PFSK-1 (cell line): ENCODE measurements around the gene MSLN.

ENCODE experiments used
- FOXP2 ChIP-seq: optimal IDR thresholded peaks from 2 replicates; pipeline ENCODE3; 2011; ENCODE audit warnings: borderline replicate concordance, control low read depth, inconsistent platforms; ENCODE audit not compliant: insufficient read depth; ENCODE audit errors: extremely low read length, extremely low read depth
- POLR2AphosphoS5 ChIP-seq: IDR thresholded peaks from 2 replicates; pipeline ENCODE4 v1.6.1; 2012; ENCODE audit warnings: low read depth, mild to moderate bottlenecking, control low read depth, low read length, moderate library complexity
- SIN3A ChIP-seq: IDR thresholded peaks from 2 replicates; pipeline ENCODE4 v1.6.1; 2012; ENCODE audit warnings: mild to moderate bottlenecking, low read length, moderate library complexity, borderline replicate concordance; ENCODE audit not compliant: insufficient read depth
- TAF1 ChIP-seq: IDR thresholded peaks from 2 replicates; pipeline ENCODE4 v1.6.1; 2012; ENCODE audit warnings: low read length, control low read depth, borderline replicate concordance; ENCODE audit not compliant: insufficient read depth
- TF ChIP-seq, protein P1 (sequence below), 2 experiments: IDR thresholded peaks; 2 replicates each; pipeline versions ENCODE4 v1.6.1 to v1.8.0; 2011 to 2012; ENCODE audit warnings: low read depth in 2 of 2, low read length in 2 of 2, control low read depth in 1 of 2, inconsistent platforms in 1 of 2, mild to moderate bottlenecking in 1 of 2, moderate library complexity in 1 of 2; ENCODE audit not compliant: insufficient read depth in 1 of 2

MSLN gene

DNA sequence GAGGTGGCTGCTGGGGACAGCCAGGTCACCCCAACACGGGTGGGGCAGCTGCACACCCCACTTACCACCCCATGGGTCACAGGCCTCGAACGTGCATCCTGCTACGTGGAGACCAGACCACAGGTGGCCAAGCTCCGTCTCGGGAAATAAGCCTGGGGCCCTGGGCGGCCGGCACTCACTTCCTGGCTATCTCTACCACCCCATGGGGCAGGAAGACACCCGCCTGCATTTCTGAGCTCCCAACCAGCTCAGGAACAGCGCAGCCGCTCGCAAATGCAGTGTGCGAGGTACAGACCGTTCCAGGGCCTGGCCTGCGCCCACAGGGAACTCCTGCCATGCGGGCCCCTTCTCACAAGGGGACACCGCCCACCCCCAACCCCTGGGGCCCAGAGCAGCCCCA lies 44.9 kb downstream of the MSLN start:
- TF ChIP-seq FOXP2: no peak
- TF ChIP-seq POLR2AphosphoS5: no peak
- no peak for TF ChIP-seq SIN3A
- TF ChIP-seq, protein P1, sequence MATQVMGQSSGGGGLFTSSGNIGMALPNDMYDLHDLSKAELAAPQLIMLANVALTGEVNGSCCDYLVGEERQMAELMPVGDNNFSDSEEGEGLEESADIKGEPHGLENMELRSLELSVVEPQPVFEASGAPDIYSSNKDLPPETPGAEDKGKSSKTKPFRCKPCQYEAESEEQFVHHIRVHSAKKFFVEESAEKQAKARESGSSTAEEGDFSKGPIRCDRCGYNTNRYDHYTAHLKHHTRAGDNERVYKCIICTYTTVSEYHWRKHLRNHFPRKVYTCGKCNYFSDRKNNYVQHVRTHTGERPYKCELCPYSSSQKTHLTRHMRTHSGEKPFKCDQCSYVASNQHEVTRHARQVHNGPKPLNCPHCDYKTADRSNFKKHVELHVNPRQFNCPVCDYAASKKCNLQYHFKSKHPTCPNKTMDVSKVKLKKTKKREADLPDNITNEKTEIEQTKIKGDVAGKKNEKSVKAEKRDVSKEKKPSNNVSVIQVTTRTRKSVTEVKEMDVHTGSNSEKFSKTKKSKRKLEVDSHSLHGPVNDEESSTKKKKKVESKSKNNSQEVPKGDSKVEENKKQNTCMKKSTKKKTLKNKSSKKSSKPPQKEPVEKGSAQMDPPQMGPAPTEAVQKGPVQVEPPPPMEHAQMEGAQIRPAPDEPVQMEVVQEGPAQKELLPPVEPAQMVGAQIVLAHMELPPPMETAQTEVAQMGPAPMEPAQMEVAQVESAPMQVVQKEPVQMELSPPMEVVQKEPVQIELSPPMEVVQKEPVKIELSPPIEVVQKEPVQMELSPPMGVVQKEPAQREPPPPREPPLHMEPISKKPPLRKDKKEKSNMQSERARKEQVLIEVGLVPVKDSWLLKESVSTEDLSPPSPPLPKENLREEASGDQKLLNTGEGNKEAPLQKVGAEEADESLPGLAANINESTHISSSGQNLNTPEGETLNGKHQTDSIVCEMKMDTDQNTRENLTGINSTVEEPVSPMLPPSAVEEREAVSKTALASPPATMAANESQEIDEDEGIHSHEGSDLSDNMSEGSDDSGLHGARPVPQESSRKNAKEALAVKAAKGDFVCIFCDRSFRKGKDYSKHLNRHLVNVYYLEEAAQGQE (IDR thresholded peaks at IDR 0.05; ENCODE audit: insufficient read depth in 1 of 2, low read depth in 2 of 2, low read length in 2 of 2): no peak
- TF ChIP-seq TAF1: no peak

DNA sequence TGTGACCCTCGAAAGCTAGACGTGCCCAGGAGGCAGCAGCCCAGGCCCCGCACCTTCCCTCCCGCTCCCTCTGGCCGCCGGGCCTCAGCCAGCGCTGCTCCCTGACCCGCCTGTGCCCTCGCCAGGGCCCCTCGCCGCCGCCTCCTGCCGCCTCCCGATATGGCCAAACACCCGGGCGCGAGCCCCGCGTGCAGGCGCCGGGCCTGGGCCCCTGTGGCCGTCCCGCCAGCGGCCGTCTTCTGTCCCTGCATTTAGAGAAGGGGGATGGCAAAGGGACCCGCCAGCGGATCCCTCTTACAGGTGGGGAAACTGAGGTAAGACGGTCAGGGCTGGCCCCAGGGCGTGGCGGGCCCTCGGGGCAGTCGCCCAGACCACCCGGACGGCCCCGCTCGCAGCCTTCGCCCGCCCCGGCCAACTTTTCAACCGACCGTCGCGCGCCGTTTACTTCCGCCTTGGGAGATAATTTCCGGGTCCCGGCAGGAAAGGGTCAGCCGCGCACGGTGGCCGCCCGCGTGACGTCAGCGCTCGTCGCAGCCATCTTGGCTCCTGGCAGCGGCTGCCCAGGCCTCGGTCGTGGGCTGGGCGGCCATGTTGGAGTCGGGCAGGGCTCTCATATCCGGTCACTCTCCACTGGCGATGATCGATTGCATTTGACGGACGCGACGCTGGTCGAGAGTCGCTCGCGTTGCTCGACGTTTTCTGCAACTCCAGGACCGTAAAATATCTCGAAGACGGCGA lies 47.0 kb downstream of the MSLN start:
- TF ChIP-seq FOXP2 (peak; percentile 85), TAF1 (no peak), POLR2AphosphoS5 (peak; percentile 54), SIN3A (no peak)
- TF ChIP-seq, protein P1 (IDR thresholded peaks at IDR 0.05; ENCODE audit: insufficient read depth in 1 of 2, low read depth in 2 of 2, low read length in 2 of 2): no peak

DNA sequence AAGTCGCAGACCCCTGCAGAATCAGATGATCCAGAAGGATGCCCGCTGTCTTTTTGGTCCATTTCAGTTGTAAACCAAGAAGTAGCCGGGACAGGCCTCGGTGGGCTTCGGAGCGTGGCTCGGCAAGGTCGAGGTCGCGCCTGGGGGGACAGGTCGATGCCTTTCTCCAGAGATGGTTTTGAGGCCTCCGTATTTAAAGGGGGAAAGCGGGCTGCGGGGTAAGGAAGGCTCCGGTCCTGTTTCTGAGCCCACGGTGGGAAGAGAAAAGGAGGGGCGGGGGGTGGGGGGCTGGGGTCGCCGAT lies 47.5 kb downstream of the MSLN start:
- TF ChIP-seq SIN3A (no peak), POLR2AphosphoS5 (no peak), TAF1 (no peak), FOXP2 (no peak)
- TF ChIP-seq, protein P1 (IDR thresholded peaks at IDR 0.05; ENCODE audit: insufficient read depth in 1 of 2, low read depth in 2 of 2, low read length in 2 of 2): no peak

DNA sequence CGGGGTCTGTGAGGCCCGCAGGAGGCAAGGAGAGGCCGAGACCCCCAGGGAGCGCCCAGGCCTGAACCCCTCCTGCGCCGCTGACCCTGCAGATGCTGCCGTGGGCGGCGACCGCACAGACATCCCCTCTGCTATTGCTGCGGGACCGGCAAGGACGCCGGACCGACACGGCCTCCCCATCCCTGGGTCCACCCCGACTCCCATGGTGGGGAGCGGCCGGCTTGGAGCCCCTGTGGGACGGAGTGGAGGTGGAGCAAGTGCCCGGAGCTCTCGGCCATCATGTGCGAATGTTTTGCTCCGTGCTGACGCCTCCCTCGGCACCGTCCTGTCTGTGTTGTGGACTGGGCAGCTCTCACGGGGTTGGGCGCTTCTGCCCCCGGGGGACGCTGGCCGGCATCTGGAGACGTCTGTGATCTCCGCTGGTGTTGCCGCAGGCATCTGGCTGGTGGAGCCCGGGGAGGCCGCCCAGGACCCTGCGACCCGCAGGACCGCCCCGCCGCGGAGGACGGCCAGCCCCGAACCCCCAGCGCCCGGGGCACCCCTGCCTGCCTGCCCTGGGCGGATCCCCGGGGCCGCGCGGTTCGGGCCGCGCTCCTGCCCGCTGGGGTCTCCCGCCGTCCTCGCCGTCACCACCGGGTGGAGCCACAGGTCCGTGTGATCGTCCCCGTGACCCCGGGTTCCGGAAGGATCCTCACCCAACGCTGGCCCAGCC lies 52.8 kb downstream of the MSLN start:
- TF ChIP-seq, protein P1 (IDR thresholded peaks at IDR 0.05; ENCODE audit: insufficient read depth in 1 of 2, low read depth in 2 of 2, low read length in 2 of 2): no peak
- TF ChIP-seq TAF1 (no peak), FOXP2 (no peak), SIN3A (no peak), POLR2AphosphoS5 (no peak)
